OCI-LY7 (cell line): ENCODE results near the gene HSPA1L. TPM values are rescaled to one million over a fixed set of nuclear protein-coding genes. Genes with fewer than 3 reads are reported as not detected.

Experiments
- BruUV-seq: library from RNA; stranded (reverse); fragments of 400-500 nt; replicated peaks from 2 replicates; lab custom pipeline; 2021; lab: Mats Ljungman, UMichigan
- CTCF ChIA-PET: fragments of 300-600 bp; sonication (Branson Sonifier 250); formaldehyde crosslinking; loops from one replicate; lab custom pipeline; 2022; ENCODE audit warnings: antibody characterized with exemption; ENCODE audit not compliant: unreplicated experiment; lab: Charles Lee
- POLR2A ChIA-PET: fragments of 300-600 bp; sonication (Branson Sonifier 250); formaldehyde crosslinking; loops from one replicate; lab custom pipeline; 2022; ENCODE audit warnings: antibody characterized with exemption; lab: Charles Lee
- DNase-seq: peaks from one replicate; pipeline ENCODE4 v3.0.0-alpha.2; 2015; ENCODE audit warnings: low spot score
- H2AFZ ChIP-seq: fragments of 200-600 bp; sonication (generic), shearing (Covaris generic); 2 replicates; pipeline ENCODE4 v1.6.1; 2014; ENCODE audit warnings: mild to moderate bottlenecking, antibody characterized with exemption, low read length, moderate library complexity
- H3K27ac ChIP-seq: fragments of 200-600 bp; sonication (generic); 2 replicates; pipeline ENCODE4 v1.5.1; 2014; ENCODE audit warnings: mixed run types, low read depth, mild to moderate bottlenecking, moderate library complexity, low read length, inconsistent platforms; ENCODE audit not compliant: poor library complexity, severe bottlenecking
- H3K36me3 ChIP-seq: fragments of 200-600 bp; sonication (generic); 2 replicates; pipeline ENCODE4 v1.6.1; 2014; ENCODE audit warnings: mild to moderate bottlenecking, antibody characterized with exemption, low read length, moderate library complexity, mixed read lengths; ENCODE audit not compliant: insufficient read depth
- H3K4me1 ChIP-seq: fragments of 200-600 bp; sonication (generic); 2 replicates; pipeline ENCODE4 v1.5.1; 2014; ENCODE audit warnings: mild to moderate bottlenecking, low read length; ENCODE audit not compliant: insufficient read depth, poor library complexity, severe bottlenecking
- H3K4me2 ChIP-seq: fragments of 200-600 bp; sonication (generic); 2 replicates; pipeline ENCODE4 v1.6.1; 2014; ENCODE audit warnings: mild to moderate bottlenecking, low read length
- H3K4me3 ChIP-seq: fragments of 200-600 bp; sonication (generic); 2 replicates; pipeline ENCODE4 v1.5.1; 2014; ENCODE audit warnings: mild to moderate bottlenecking, low read depth, low read length; ENCODE audit not compliant: poor library complexity, severe bottlenecking
- H3K79me2 ChIP-seq: fragments of 200-600 bp; sonication (generic); 2 replicates; pipeline ENCODE4 v1.6.1; 2016; ENCODE audit warnings: low read depth, mild to moderate bottlenecking, low read length, moderate library complexity, mixed read lengths; ENCODE audit not compliant: insufficient read depth
- H3K9me2 ChIP-seq: fragments of 200-600 bp; sonication (generic); 2 replicates; pipeline ENCODE4 v1.6.1; 2016; ENCODE audit warnings: mild to moderate bottlenecking, low read length, mixed read lengths; ENCODE audit not compliant: insufficient read depth
- H3K9me3 ChIP-seq: fragments of 200-600 bp; sonication (generic); 2 replicates; pipeline ENCODE4 v1.6.1; 2014; ENCODE audit warnings: mild to moderate bottlenecking, mixed run types, low read length, mixed read lengths
- H4K20me1 ChIP-seq: fragments of 200-600 bp; sonication (generic); 2 replicates; pipeline ENCODE4 v1.6.1; 2014; ENCODE audit warnings: mild to moderate bottlenecking, antibody characterized with exemption, low read length, moderate library complexity, mixed read lengths; ENCODE audit not compliant: insufficient read depth
- EZH2phosphoT487 ChIP-seq: fragments of 200-600 bp; sonication (generic); IDR thresholded peaks from 2 replicates; pipeline ENCODE4 v1.6.1; 2018; ENCODE audit warnings: low read depth, borderline replicate concordance, mild to moderate bottlenecking, mixed run types, antibody characterized with exemption, low read length, moderate library complexity, mixed read lengths
- intact Hi-C: fragments of 100-400 bp; cut with micrococcal nuclease; formaldehyde crosslinking; loops from one replicate; pipeline ENCODE4 v1.10.0; 2022; ENCODE audit not compliant: unreplicated experiment
- total RNA-seq, 2 experiments: library from RNA; depleted of rRNA in 1 of 2; stranded (reverse); fragments of >200 nt in 1 of 2; shearing (Covaris generic) in 1 of 2; gene quantifications; 2 replicates each; pipeline ENCODE4 v1.2.3, GENCODE V29; 2014 to 2022
- TF ChIP-seq, protein P1 (sequence below): fragments of 200-600 bp; sonication (generic); conservative IDR thresholded peaks from 2 replicates; pipeline ENCODE4 v1.5.1; 2014; ENCODE audit warnings: mild to moderate bottlenecking, antibody characterized with exemption, low read length, moderate library complexity, mixed read lengths

The HSPA1L gene
- total RNA-seq, 2 experiments from 2014 or later, result 0.19 to 0.49 TPM

DNA sequence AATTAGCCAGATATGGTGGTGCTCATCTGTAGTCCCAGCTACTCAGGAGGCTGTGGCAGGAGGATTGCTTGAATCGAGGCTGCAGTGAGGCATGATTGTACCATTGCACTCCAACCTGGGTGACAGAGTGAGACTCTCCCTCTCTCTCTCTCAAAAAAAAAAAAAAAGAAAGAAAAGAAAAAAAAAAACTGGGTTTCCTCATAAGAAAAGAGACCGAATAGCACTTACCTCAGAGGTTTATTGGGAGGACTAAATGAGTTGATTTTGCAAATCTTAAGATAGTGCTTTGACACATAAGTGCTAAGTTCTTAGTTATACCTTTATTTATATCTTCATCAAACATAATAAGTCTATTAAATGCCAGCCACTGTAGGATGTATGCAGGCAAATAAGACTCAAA is 44.2 kb downstream of the HSPA1L start:
- Histone ChIP-seq H3K4me1 (no peaks in the 10 kb centered on the region), H2AFZ (no peak overlapping the region)
- CTCF ChIA-PET, result interaction anchor here (1.4 kb wide), 1 partner anchor 31 kb away, joined by 6 read pairs; the partner anchor contains the start of gene MSH5

DNA sequence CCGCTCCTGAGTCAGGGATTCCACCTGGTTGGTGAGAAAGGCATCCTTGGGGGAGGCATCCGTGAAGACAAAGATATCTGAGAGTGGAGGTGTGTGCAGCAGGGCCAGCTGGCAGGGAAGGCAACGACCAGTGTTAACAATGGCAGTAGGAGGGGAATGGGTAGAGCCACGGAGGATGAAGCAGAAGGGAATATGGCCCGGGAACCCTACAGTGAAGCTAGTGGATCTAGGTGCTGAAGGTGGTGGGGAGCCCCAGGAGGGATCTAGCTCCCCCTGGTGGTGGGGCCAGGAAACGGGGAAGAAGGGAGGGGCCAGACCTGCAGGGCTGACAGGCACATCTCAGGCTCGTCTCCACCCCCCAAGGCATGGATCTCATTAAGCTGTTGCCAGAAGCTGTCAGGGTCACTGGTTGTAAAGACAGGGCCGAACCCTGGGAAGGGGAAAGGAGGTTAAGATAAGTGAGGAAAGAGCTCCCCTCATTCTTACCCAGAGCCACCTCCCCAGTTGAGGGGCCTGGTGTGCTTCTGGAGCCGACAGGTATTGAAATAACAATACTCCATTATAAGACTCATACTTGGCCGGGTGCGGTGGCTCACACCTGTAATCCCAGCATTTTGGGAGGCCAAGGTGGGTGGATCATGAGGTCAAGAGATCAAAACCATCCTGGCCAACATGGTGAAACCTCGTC is 45.3 kb downstream of the HSPA1L start:
- Histone ChIP-seq H4K20me1 (no peaks in the 10 kb centered on the region), H3K36me3 (peaks cover 12% of the 10 kb centered on the region; the same call in 1 of the 2 replicates), H3K9me3 (no peaks in the 10 kb centered on the region), H3K9me2 (no peaks in the 10 kb centered on the region), H2AFZ (no peak overlapping the region), H3K4me3 (no peak overlapping the region), H3K4me1 (no peaks in the 10 kb centered on the region), H3K4me2 (no peak overlapping the region), H3K79me2 (no peaks in the 10 kb centered on the region), H3K27ac (no peak overlapping the region)
- CTCF ChIA-PET, result interaction anchor here (0.6 to 1.4 kb wide), 4 partner anchors 30 to 117 kb away, joined by 3 to 8 read pairs (median 4); partner anchors contain the start of gene MSH5
- TF ChIP-seq, protein P1, sequence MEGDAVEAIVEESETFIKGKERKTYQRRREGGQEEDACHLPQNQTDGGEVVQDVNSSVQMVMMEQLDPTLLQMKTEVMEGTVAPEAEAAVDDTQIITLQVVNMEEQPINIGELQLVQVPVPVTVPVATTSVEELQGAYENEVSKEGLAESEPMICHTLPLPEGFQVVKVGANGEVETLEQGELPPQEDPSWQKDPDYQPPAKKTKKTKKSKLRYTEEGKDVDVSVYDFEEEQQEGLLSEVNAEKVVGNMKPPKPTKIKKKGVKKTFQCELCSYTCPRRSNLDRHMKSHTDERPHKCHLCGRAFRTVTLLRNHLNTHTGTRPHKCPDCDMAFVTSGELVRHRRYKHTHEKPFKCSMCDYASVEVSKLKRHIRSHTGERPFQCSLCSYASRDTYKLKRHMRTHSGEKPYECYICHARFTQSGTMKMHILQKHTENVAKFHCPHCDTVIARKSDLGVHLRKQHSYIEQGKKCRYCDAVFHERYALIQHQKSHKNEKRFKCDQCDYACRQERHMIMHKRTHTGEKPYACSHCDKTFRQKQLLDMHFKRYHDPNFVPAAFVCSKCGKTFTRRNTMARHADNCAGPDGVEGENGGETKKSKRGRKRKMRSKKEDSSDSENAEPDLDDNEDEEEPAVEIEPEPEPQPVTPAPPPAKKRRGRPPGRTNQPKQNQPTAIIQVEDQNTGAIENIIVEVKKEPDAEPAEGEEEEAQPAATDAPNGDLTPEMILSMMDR, result peak; percentile 93
- TF ChIP-seq EZH2phosphoT487, result no peak
- intact Hi-C loops, result loop anchor here (1.0 kb wide), 2 partner anchors 41 to 90 kb away; partner anchors contain the start of gene DDAH2
- DNase-seq, result peak; percentile 75
- POLR2A ChIA-PET, result interaction anchor here (1.1 kb wide), 1 partner anchor 35 kb away, joined by 5 read pairs; no protein-coding TSS in a partner anchor
- no TSS peak for BruUV-seq

More for the DNA sequence above, 44.2 kb downstream of the HSPA1L start:
- no peaks in the 10 kb centered on the region for H3K9me2 ChIP-seq
- H3K27ac ChIP-seq, result no peak overlapping the region
- H3K4me2 ChIP-seq, result no peak overlapping the region
- H4K20me1 ChIP-seq, result no peaks in the 10 kb centered on the region; the same call in 1 of the 2 replicates
- BruUV-seq, result no TSS peak
- H3K4me3 ChIP-seq, result no peak overlapping the region
- H3K9me3 ChIP-seq, result no peaks in the 10 kb centered on the region
- intact Hi-C loops, result no loop called here
- TF ChIP-seq, protein P1, result no peak
- TF ChIP-seq EZH2phosphoT487, result no peak
- DNase-seq, result no peak
- POLR2A ChIA-PET, result no interaction called here
- H3K79me2 ChIP-seq, result no peaks in the 10 kb centered on the region
- H3K36me3 ChIP-seq, result peaks cover 4% of the 10 kb centered on the region; the same call in 1 of the 2 replicates
